ENCODE results near the gene MAN1A1.

Gene MAN1A1

DNA sequence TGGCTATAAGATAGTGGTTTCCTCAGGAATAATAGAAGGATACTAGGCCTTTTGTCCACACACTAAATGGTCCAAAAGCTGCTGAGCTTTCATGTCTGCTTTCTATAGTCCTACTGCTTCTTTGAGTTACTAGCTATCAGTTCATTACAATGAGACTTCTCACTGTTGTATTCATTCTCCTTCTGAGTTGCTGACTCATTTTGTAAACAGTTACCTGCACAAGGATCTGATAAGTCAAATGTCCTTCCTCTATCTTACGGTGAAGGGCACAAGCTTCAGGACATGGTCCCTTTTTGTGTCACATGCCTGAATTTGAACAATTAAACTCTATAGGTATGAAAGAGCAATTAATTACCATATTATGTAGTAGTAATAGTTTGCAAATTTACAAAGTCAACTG lies 90.5 kb downstream of the MAN1A1 start:
- no peaks in the 10 kb centered on the region for H3K9me3 Mint-ChIP-seq
- H3K27me3 Mint-ChIP-seq (ENCODE audit: low read depth), result no peaks in the 10 kb centered on the region
- no peak overlapping the region for H3K27ac Mint-ChIP-seq
- peaks cover 9% of the 10 kb centered on the region for H3K36me3 Mint-ChIP-seq (ENCODE audit: low read depth)
- no peak overlapping the region for H3K4me3 Mint-ChIP-seq
- TF ChIP-seq, protein P1, sequence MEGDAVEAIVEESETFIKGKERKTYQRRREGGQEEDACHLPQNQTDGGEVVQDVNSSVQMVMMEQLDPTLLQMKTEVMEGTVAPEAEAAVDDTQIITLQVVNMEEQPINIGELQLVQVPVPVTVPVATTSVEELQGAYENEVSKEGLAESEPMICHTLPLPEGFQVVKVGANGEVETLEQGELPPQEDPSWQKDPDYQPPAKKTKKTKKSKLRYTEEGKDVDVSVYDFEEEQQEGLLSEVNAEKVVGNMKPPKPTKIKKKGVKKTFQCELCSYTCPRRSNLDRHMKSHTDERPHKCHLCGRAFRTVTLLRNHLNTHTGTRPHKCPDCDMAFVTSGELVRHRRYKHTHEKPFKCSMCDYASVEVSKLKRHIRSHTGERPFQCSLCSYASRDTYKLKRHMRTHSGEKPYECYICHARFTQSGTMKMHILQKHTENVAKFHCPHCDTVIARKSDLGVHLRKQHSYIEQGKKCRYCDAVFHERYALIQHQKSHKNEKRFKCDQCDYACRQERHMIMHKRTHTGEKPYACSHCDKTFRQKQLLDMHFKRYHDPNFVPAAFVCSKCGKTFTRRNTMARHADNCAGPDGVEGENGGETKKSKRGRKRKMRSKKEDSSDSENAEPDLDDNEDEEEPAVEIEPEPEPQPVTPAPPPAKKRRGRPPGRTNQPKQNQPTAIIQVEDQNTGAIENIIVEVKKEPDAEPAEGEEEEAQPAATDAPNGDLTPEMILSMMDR (IDR thresholded peaks at IDR 0.05; ENCODE audit: unreplicated experiment in 3 of 3), result no peak
- no peaks in the 10 kb centered on the region for H3K4me1 Mint-ChIP-seq

GRCh38 chr6:119257726-119258125 lies 91.8 kb downstream of the MAN1A1 start:
- no peaks in the 10 kb centered on the region for H3K9me3 Mint-ChIP-seq
- TF ChIP-seq, protein P1 (IDR thresholded peaks at IDR 0.05; ENCODE audit: unreplicated experiment in 3 of 3), result no peak
- H3K27me3 Mint-ChIP-seq (ENCODE audit: low read depth), result no peaks in the 10 kb centered on the region
- peaks cover 7% of the 10 kb centered on the region for H3K36me3 Mint-ChIP-seq (ENCODE audit: low read depth)
- no peak overlapping the region for H3K27ac Mint-ChIP-seq
- no peak overlapping the region for H3K4me3 Mint-ChIP-seq
- no peaks in the 10 kb centered on the region for H3K4me1 Mint-ChIP-seq

DNA sequence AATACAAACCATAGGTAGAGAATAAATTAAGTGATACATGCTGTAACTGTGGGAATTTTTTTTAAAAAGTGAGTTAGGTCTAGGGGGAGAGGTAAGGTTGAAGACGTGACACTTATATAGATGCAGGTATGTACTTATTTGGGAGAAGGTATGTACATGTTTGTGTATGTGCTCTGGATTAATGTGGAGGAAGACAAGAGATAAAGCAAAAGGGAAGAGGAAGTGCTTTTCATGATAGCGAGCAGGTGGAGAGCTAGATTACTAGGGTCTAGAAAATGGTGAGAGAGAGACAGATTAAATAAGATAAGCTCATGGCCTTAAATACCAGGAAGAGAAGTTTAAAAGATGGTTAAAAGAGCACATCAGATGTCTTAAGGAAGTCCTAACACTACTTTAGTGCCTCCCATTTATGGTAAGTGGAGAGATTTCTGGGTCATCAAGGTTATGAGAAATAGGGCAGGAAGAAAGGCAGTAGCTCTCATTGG lies 92.5 kb downstream of the MAN1A1 start:
- H3K27ac Mint-ChIP-seq, result no peak overlapping the region
- no peaks in the 10 kb centered on the region for H3K9me3 Mint-ChIP-seq
- peaks cover 8% of the 10 kb centered on the region for H3K36me3 Mint-ChIP-seq (ENCODE audit: low read depth)
- TF ChIP-seq, protein P1 (IDR thresholded peaks at IDR 0.05; ENCODE audit: unreplicated experiment in 3 of 3), result no peak
- H3K27me3 Mint-ChIP-seq (ENCODE audit: low read depth), result no peaks in the 10 kb centered on the region
- no peaks in the 10 kb centered on the region for H3K4me1 Mint-ChIP-seq
- H3K4me3 Mint-ChIP-seq, result no peak overlapping the region

DNA sequence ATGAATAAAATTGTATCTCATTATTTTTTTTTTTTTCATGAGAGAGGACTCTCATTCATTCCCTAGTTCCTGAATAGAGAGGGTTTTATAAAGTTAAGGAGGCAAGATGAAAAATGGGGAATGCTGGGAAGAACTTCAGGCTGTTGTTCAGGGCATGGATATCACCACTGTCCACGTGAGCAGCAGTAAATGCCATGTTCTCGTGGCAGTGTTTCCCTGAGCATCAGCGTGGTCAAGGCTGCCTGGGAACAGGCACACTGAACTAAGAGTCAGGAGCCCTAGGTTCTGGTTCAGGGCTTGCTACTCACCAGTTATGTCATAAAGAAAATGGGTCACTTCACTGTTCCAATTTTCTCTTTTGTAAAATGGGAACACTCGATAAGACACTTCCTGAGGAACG lies 93.2 kb downstream of the MAN1A1 start:
- Mint-ChIP-seq H3K4me3 (no peak overlapping the region), H3K36me3 (ENCODE audit: low read depth) (peaks cover 6% of the 10 kb centered on the region), H3K27me3 (ENCODE audit: low read depth) (no peaks in the 10 kb centered on the region), H3K9me3 (no peaks in the 10 kb centered on the region), H3K27ac (no peak overlapping the region), H3K4me1 (no peaks in the 10 kb centered on the region)
- TF ChIP-seq, protein P1 (IDR thresholded peaks at IDR 0.05; ENCODE audit: unreplicated experiment in 3 of 3), result no peak

- TF ChIP-seq, protein P1 (IDR thresholded peaks at IDR 0.05; ENCODE audit: unreplicated experiment in 3 of 3), result no peak
- Mint-ChIP-seq H3K9me3 (no peaks in the 10 kb centered on the region), H3K4me1 (no peaks in the 10 kb centered on the region), H3K36me3 (ENCODE audit: low read depth) (peaks cover 6% of the 10 kb centered on the region), H3K4me3 (no peak overlapping the region), H3K27me3 (ENCODE audit: low read depth) (no peaks in the 10 kb centered on the region), H3K27ac (no peak overlapping the region)
These were observed 94.1 kb downstream of the MAN1A1 start for GRCh38 chr6:119255492-119255891.

GRCh38 chr6:119250036-119250435 lies 99.5 kb downstream of the MAN1A1 start:
- Mint-ChIP-seq H3K27ac (no peak overlapping the region), H3K4me1 (no peaks in the 10 kb centered on the region), H3K9me3 (no peaks in the 10 kb centered on the region), H3K36me3 (ENCODE audit: low read depth) (peaks cover 9% of the 10 kb centered on the region), H3K27me3 (ENCODE audit: low read depth) (no peaks in the 10 kb centered on the region), H3K4me3 (no peak overlapping the region)
- TF ChIP-seq, protein P1 (IDR thresholded peaks at IDR 0.05; ENCODE audit: unreplicated experiment in 3 of 3), result no peak
